Measurements from ENCODE around the gene CDK18.

DNA sequence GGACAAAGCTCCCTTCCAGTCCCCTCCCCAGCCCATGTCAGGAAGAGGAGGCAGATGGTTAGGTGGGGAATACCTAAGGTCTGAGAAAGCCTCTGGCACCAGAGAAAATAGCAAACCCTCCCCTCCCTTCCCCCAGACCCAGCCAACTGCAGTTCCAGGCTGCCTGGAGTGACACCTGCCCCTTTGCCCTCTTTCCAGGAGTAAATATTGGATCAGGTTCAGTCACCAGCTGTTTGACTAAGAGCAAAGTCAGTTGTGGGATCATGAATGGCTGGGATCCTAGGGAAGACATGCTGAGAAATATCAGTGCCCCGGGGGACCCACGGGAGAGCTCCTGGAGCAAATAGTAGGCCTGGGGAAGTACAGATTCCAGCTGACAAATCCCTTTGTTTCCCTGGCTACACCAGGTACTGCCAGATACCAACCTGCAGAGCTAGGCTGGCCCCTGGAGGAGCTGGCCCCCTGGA lies 12.2 kb upstream of the CDK18 start:
- TF ChIP-seq POLR2AphosphoS5 (IDR thresholded peaks at IDR 0.05; ENCODE audit: low read depth, low read length) (no peak), TAF1 (IDR thresholded peaks at IDR 0.05; ENCODE audit: borderline replicate concordance, insufficient read depth, low read length) (no peak), SIN3A (IDR thresholded peaks at IDR 0.05; ENCODE audit: borderline replicate concordance, insufficient read depth, low read length) (no peak)
- TF ChIP-seq, protein P1, sequence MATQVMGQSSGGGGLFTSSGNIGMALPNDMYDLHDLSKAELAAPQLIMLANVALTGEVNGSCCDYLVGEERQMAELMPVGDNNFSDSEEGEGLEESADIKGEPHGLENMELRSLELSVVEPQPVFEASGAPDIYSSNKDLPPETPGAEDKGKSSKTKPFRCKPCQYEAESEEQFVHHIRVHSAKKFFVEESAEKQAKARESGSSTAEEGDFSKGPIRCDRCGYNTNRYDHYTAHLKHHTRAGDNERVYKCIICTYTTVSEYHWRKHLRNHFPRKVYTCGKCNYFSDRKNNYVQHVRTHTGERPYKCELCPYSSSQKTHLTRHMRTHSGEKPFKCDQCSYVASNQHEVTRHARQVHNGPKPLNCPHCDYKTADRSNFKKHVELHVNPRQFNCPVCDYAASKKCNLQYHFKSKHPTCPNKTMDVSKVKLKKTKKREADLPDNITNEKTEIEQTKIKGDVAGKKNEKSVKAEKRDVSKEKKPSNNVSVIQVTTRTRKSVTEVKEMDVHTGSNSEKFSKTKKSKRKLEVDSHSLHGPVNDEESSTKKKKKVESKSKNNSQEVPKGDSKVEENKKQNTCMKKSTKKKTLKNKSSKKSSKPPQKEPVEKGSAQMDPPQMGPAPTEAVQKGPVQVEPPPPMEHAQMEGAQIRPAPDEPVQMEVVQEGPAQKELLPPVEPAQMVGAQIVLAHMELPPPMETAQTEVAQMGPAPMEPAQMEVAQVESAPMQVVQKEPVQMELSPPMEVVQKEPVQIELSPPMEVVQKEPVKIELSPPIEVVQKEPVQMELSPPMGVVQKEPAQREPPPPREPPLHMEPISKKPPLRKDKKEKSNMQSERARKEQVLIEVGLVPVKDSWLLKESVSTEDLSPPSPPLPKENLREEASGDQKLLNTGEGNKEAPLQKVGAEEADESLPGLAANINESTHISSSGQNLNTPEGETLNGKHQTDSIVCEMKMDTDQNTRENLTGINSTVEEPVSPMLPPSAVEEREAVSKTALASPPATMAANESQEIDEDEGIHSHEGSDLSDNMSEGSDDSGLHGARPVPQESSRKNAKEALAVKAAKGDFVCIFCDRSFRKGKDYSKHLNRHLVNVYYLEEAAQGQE (IDR thresholded peaks at IDR 0.05; ENCODE audit: insufficient read depth in 1 of 2, low read depth in 2 of 2, low read length in 2 of 2) = no peak

Measured in PFSK-1 (cell line).